Activated naive CD4-positive, alpha-beta T cell treated with anti-CD3 and anti-CD28 coated beads, Interleukin-2, amount 50 U/mL, for 24 hours (primary cell): Measurements from ENCODE around the gene TRIOBP.

Source experiments
- H3K27ac Mint-ChIP-seq: one replicate; pipeline ENCODE4 v1.8.0; 2021; ENCODE audit warnings: mild to moderate bottlenecking, mixed read lengths
- H3K27me3 Mint-ChIP-seq: one replicate; pipeline ENCODE4 v1.8.0; 2021; ENCODE audit warnings: mixed read lengths
- H3K36me3 Mint-ChIP-seq: one replicate; pipeline ENCODE4 v1.8.0; 2021; ENCODE audit warnings: mixed read lengths
- H3K4me1 Mint-ChIP-seq: one replicate; pipeline ENCODE4 v1.8.0; 2021; ENCODE audit warnings: mixed read lengths
- H3K4me3 Mint-ChIP-seq: one replicate; pipeline ENCODE4 v1.8.0; 2021; ENCODE audit warnings: mild to moderate bottlenecking, mixed read lengths
- H3K9me3 Mint-ChIP-seq: one replicate; pipeline ENCODE4 v1.8.0; 2021; ENCODE audit warnings: mixed read lengths

The TRIOBP gene

GRCh38 chr22:37803639-37804351, 106.9 kb downstream of the TRIOBP start:
- Mint-ChIP-seq H3K4me3 (peak overlapping the region; percentile 73), H3K27ac (no peak overlapping the region), H3K9me3 (no peaks in the 10 kb centered on the region), H3K36me3 (no peaks in the 10 kb centered on the region), H3K27me3 (peaks cover 17% of the 10 kb centered on the region), H3K4me1 (peaks cover 33% of the 10 kb centered on the region)

- Mint-ChIP-seq H3K27me3 (peaks cover 17% of the 10 kb centered on the region), H3K36me3 (no peaks in the 10 kb centered on the region), H3K9me3 (no peaks in the 10 kb centered on the region)
Observed at GRCh38 chr22:37804352-37804880, 107.6 kb downstream of the TRIOBP start.

GRCh38 chr22:37804881-37805809, 108.3 kb downstream of the TRIOBP start:
- Mint-ChIP-seq H3K36me3 (no peaks in the 10 kb centered on the region), H3K4me3 (peak overlapping the region; percentile 73), H3K27ac (peak overlapping the region; percentile 12), H3K4me1 (peaks cover 33% of the 10 kb centered on the region), H3K27me3 (peaks cover 19% of the 10 kb centered on the region), H3K9me3 (no peaks in the 10 kb centered on the region)

More at GRCh38 chr22:37804352-37804880, 107.6 kb downstream of the TRIOBP start:
- H3K4me1 Mint-ChIP-seq: peaks cover 33% of the 10 kb centered on the region
- H3K4me3 Mint-ChIP-seq: peak overlapping the region; percentile 73
- H3K27ac Mint-ChIP-seq: no peak overlapping the region

GRCh38 chr22:37805810-37806277, 109.0 kb downstream of the TRIOBP start:
- no peaks in the 10 kb centered on the region for H3K36me3 Mint-ChIP-seq
- peaks cover 19% of the 10 kb centered on the region for H3K27me3 Mint-ChIP-seq
- H3K4me1 Mint-ChIP-seq: peaks cover 33% of the 10 kb centered on the region
- no peaks in the 10 kb centered on the region for H3K9me3 Mint-ChIP-seq
- H3K4me3 Mint-ChIP-seq: peak overlapping the region; percentile 73
- H3K27ac Mint-ChIP-seq: peak overlapping the region; percentile 81

GRCh38 chr22:37806409-37807333, 109.8 kb downstream of the TRIOBP start:
- Mint-ChIP-seq H3K27ac (no peak overlapping the region), H3K9me3 (no peaks in the 10 kb centered on the region), H3K4me1 (peaks cover 33% of the 10 kb centered on the region), H3K36me3 (no peaks in the 10 kb centered on the region), H3K27me3 (peaks cover 19% of the 10 kb centered on the region), H3K4me3 (peak overlapping the region; percentile 73)

- no peaks in the 10 kb centered on the region for H3K36me3 Mint-ChIP-seq
Observed at GRCh38 chr22:37807410-37808293, 110.8 kb downstream of the TRIOBP start, which contains the start of gene GCAT. Gene GCAT (plus strand): TSS chr22:37807934. CDS start chr22:37807968, 34 bp downstream.

GRCh38 chr22:37808294-37808657, 111.4 kb downstream of the TRIOBP start:
- Mint-ChIP-seq H3K27me3 (peaks cover 17% of the 10 kb centered on the region), H3K4me1 (peaks cover 26% of the 10 kb centered on the region), H3K27ac (no peak overlapping the region), H3K4me3 (peak overlapping the region; percentile 73), H3K36me3 (no peaks in the 10 kb centered on the region), H3K9me3 (no peaks in the 10 kb centered on the region)

More at GRCh38 chr22:37807410-37808293, 110.8 kb downstream of the TRIOBP start, which contains the start of gene GCAT:
- Mint-ChIP-seq H3K4me3 (peak within 1 kb of the TSS; percentile 73), H3K4me1 (peaks cover 32% of the 10 kb centered on the region), H3K27ac (no peak within 1 kb of the TSS), H3K27me3 (peaks cover 20% of the 10 kb centered on the region), H3K9me3 (no peaks in the 10 kb centered on the region)

- Mint-ChIP-seq H3K27me3 (peaks cover 12% of the 10 kb centered on the region), H3K4me1 (peaks cover 25% of the 10 kb centered on the region), H3K4me3 (peak overlapping the region; percentile 51), H3K36me3 (no peaks in the 10 kb centered on the region), H3K27ac (no peak overlapping the region), H3K9me3 (no peaks in the 10 kb centered on the region)
Observed at GRCh38 chr22:37809672-37810333, 113.0 kb downstream of the TRIOBP start.

- Mint-ChIP-seq H3K4me1 (peaks cover 15% of the 10 kb centered on the region), H3K36me3 (no peaks in the 10 kb centered on the region), H3K4me3 (no peak overlapping the region), H3K27ac (no peak overlapping the region), H3K9me3 (no peaks in the 10 kb centered on the region), H3K27me3 (peaks cover 6% of the 10 kb centered on the region)
Observed at GRCh38 chr22:37811867-37812266, 115.0 kb downstream of the TRIOBP start.

GRCh38 chr22:37812869-37813678, 116.2 kb downstream of the TRIOBP start:
- H3K9me3 Mint-ChIP-seq: no peaks in the 10 kb centered on the region
- peaks cover 11% of the 10 kb centered on the region for H3K4me1 Mint-ChIP-seq
- H3K27me3 Mint-ChIP-seq: peaks cover 9% of the 10 kb centered on the region
- H3K36me3 Mint-ChIP-seq: peaks cover 2% of the 10 kb centered on the region
- H3K27ac Mint-ChIP-seq: peak overlapping the region; percentile 30
- no peak overlapping the region for H3K4me3 Mint-ChIP-seq

GRCh38 chr22:37815593-37815992, 118.7 kb downstream of the TRIOBP start:
- peaks cover 12% of the 10 kb centered on the region for H3K4me1 Mint-ChIP-seq
- no peak overlapping the region for H3K27ac Mint-ChIP-seq
- peaks cover 6% of the 10 kb centered on the region for H3K27me3 Mint-ChIP-seq
- H3K4me3 Mint-ChIP-seq: no peak overlapping the region
- no peaks in the 10 kb centered on the region for H3K9me3 Mint-ChIP-seq
- H3K36me3 Mint-ChIP-seq: peaks cover 2% of the 10 kb centered on the region

GRCh38 chr22:37816543-37817180, 119.8 kb downstream of the TRIOBP start:
- no peak overlapping the region for H3K4me3 Mint-ChIP-seq
- H3K27ac Mint-ChIP-seq: no peak overlapping the region
- H3K9me3 Mint-ChIP-seq: no peaks in the 10 kb centered on the region
- peaks cover 2% of the 10 kb centered on the region for H3K36me3 Mint-ChIP-seq
- H3K4me1 Mint-ChIP-seq: peaks cover 12% of the 10 kb centered on the region
- H3K27me3 Mint-ChIP-seq: peaks cover 6% of the 10 kb centered on the region
